A673 (cell line): ENCODE data around the gene IL12A. TPM values are rescaled to one million over a fixed set of nuclear protein-coding genes. Genes with fewer than 3 reads are reported as not detected.

ENCODE experiments used
- BruUV-seq: library from RNA; stranded (reverse); fragments of 400-500 nt; replicated peaks from 2 replicates; lab custom pipeline; 2021; lab: Mats Ljungman, UMichigan
- CTCF ChIA-PET: fragments of 300-600 bp; sonication (Branson Sonifier 250); formaldehyde crosslinking; loops from one replicate; lab custom pipeline; 2022; ENCODE audit warnings: antibody characterized with exemption; lab: Charles Lee
- POLR2A ChIA-PET: fragments of 300-600 bp; sonication (Branson Sonifier 250); formaldehyde crosslinking; loops from one replicate; lab custom pipeline; 2022; ENCODE audit warnings: antibody characterized with exemption; ENCODE audit not compliant: low non-redundant PET; lab: Charles Lee
- DNase-seq: peaks from one replicate; pipeline ENCODE4 v3.0.0-alpha.2; 2015; ENCODE audit warnings: low spot score
- H3K27ac ChIP-seq: fragments of 200-600 bp; sonication (generic); 2 replicates; pipeline ENCODE4 v1.5.1; 2016; ENCODE audit warnings: mixed run types, low read depth, mild to moderate bottlenecking, mixed read lengths, antibody characterized with exemption, low read length; ENCODE audit not compliant: poor library complexity, severe bottlenecking
- H3K27me3 ChIP-seq: fragments of 200-600 bp; sonication (generic); replicated peaks from 2 replicates; pipeline ENCODE4 v1.6.1; 2017; ENCODE audit warnings: mixed run types, low read depth, mild to moderate bottlenecking, mixed read lengths, antibody characterized with exemption, low read length; ENCODE audit not compliant: insufficient read depth, poor library complexity
- H3K36me3 ChIP-seq: fragments of 200-600 bp; sonication (generic); 2 replicates; pipeline ENCODE4 v1.6.1; 2016; ENCODE audit warnings: mixed run types, mild to moderate bottlenecking, mixed read lengths, antibody characterized with exemption, low read length; ENCODE audit not compliant: insufficient read depth, poor library complexity, severe bottlenecking
- H3K4me1 ChIP-seq: fragments of 200-600 bp; sonication (generic); 2 replicates; pipeline ENCODE4 v1.6.1; 2017; ENCODE audit warnings: mixed run types, mild to moderate bottlenecking, mixed read lengths, antibody characterized with exemption, low read length; ENCODE audit not compliant: insufficient read depth, poor library complexity, severe bottlenecking
- H3K4me3 ChIP-seq: fragments of 200-600 bp; sonication (generic); 2 replicates; pipeline ENCODE4 v1.5.1; 2016; ENCODE audit warnings: low read depth, mixed run types, mild to moderate bottlenecking, mixed read lengths, low read length; ENCODE audit not compliant: poor library complexity, severe bottlenecking
- H3K9me3 ChIP-seq: fragments of 200-600 bp; sonication (generic); 2 replicates; pipeline ENCODE4 v1.6.1; 2016; ENCODE audit warnings: mixed run types, low read depth, mild to moderate bottlenecking, mixed read lengths, antibody characterized with exemption, low read length; ENCODE audit not compliant: poor library complexity, severe bottlenecking
- EZH2 ChIP-seq: fragments of 200-600 bp; sonication (generic); IDR thresholded peaks from 2 replicates; pipeline ENCODE4 v1.6.1; 2017; ENCODE audit warnings: borderline replicate concordance, low read depth, mild to moderate bottlenecking, mixed read lengths, antibody characterized with exemption, low read length; ENCODE audit not compliant: poor library complexity, severe bottlenecking
- intact Hi-C: fragments of 100-400 bp; cut with micrococcal nuclease; formaldehyde crosslinking; loops from one replicate; pipeline ENCODE4 v1.10.0; 2022; ENCODE audit not compliant: unreplicated experiment
- total RNA-seq: library from RNA; stranded (reverse); gene quantifications from 2 replicates; pipeline ENCODE4 v1.2.3, GENCODE V29; 2021
- TF ChIP-seq, protein P1 (sequence below): fragments of 300-800, 200-600 bp; sonication (generic); conservative IDR thresholded peaks from 2 replicates; pipeline ENCODE4 v1.5.1; 2017; ENCODE audit warnings: low read depth, mild to moderate bottlenecking, antibody characterized with exemption, low read length, moderate library complexity, mixed read lengths

The IL12A gene
- total RNA-seq, 1 experiment from 2014 or later = not detected

DNA sequence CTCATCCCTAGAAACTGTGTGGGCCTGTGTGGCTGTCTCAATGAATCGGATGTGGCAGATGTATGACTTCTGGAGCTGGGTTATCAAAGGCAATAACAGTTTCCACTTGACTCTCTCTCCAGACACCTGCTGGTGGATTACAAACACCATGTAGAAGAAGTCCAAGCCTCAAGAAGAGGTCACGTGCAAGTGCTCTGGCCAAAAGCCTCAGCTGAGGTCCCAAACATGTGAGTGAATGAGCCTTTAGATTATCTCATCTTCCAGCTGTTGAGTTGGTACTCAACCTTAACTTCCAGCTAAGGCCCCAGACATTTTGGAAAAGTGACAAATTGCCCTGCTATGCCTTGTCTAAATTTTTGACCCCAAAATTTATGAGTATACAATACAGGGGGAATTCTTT, 42.7 kb upstream of the IL12A start:
- no TSS peak for BruUV-seq
- ChIA-PET CTCF (no interaction called here), POLR2A (no interaction called here)
- DNase-seq = no peak
- intact Hi-C loops = no loop called here
- no peaks in the 10 kb centered on the region for H3K27me3 ChIP-seq
- H3K27ac ChIP-seq = no peak overlapping the region
- H3K36me3 ChIP-seq = no peaks in the 10 kb centered on the region
- H3K9me3 ChIP-seq = no peaks in the 10 kb centered on the region
- no peaks in the 10 kb centered on the region for H3K4me1 ChIP-seq
- TF ChIP-seq EZH2 = no peak
- TF ChIP-seq, protein P1, sequence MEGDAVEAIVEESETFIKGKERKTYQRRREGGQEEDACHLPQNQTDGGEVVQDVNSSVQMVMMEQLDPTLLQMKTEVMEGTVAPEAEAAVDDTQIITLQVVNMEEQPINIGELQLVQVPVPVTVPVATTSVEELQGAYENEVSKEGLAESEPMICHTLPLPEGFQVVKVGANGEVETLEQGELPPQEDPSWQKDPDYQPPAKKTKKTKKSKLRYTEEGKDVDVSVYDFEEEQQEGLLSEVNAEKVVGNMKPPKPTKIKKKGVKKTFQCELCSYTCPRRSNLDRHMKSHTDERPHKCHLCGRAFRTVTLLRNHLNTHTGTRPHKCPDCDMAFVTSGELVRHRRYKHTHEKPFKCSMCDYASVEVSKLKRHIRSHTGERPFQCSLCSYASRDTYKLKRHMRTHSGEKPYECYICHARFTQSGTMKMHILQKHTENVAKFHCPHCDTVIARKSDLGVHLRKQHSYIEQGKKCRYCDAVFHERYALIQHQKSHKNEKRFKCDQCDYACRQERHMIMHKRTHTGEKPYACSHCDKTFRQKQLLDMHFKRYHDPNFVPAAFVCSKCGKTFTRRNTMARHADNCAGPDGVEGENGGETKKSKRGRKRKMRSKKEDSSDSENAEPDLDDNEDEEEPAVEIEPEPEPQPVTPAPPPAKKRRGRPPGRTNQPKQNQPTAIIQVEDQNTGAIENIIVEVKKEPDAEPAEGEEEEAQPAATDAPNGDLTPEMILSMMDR = no peak
- H3K4me3 ChIP-seq = no peak overlapping the region

DNA sequence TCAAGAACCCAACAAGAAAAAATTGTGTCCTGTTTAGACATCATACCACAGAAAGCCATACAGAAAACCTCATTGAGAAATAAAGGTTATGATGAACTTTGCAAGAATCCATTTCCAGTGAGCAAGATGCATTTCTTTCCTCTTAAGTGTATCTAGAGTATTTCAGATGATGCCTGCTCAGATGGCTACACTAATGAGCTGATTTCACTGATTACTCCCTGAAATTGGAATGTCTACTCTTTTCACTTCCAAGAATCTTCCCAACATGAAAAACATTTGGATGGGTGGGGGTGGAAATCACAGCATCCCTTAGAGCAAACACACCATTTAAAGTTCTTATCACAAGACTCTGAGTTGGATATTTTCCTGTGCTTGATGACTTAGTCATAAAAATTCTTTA, 41.4 kb upstream of the IL12A start:
- BruUV-seq = no TSS peak
- Histone ChIP-seq H3K4me3 (no peak overlapping the region), H3K36me3 (no peaks in the 10 kb centered on the region), H3K27me3 (peaks cover 3% of the 10 kb centered on the region), H3K27ac (no peak overlapping the region), H3K9me3 (no peaks in the 10 kb centered on the region), H3K4me1 (no peaks in the 10 kb centered on the region)
- intact Hi-C loops = no loop called here
- POLR2A ChIA-PET = interaction anchor here (0.7 kb wide), 1 partner anchor 631 kb away, joined by 5 read pairs; no protein-coding TSS in a partner anchor
- TF ChIP-seq, protein P1 = no peak
- no peak for DNase-seq
- CTCF ChIA-PET = no interaction called here

DNA sequence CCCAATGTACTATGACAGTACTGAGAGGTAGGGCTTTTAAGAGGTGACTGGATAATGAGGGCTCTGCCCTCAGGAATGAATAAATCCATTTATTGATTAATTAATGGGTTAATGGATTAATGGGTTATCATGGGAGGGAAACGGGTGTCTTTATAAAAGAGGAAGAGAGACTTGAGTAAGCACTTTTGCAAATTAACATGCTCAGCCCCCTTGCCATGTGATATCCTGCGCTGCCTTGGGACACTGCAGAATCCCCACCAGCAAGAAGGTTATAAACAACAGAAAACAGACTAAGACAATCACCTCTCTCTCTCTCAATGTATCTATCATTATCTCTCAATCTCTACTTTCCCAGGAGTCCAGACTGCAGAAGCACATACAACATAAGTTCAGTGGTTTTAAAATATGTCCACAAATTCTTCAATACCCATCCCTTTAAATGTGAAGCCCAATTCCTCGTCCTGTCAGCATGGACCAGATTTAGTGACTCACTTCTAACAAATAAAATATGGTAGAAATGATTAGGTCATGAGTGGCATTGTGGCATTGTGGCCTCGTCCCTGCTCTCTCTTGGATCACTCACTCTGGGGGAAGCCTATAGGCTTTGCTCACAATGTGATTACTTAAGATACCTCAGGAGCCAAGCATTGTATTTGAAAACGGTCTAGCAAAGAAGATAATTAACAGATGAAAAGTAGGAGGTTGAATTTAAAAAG, 40.0 kb upstream of the IL12A start:
- BruUV-seq = no TSS peak
- no peaks in the 10 kb centered on the region for H3K36me3 ChIP-seq
- no peak overlapping the region for H3K27ac ChIP-seq
- intact Hi-C loops = no loop called here
- H3K27me3 ChIP-seq = peaks cover 5% of the 10 kb centered on the region
- H3K9me3 ChIP-seq = no peaks in the 10 kb centered on the region
- no peak overlapping the region for H3K4me3 ChIP-seq
- no peak for TF ChIP-seq EZH2
- TF ChIP-seq, protein P1 = no peak
- CTCF ChIA-PET = no interaction called here
- no peak for DNase-seq
- no peaks in the 10 kb centered on the region for H3K4me1 ChIP-seq
- POLR2A ChIA-PET = no interaction called here
